ENCODE data around the gene COA1. TPM values are rescaled to one million over a fixed set of nuclear protein-coding genes. Genes with fewer than 3 reads are reported as not detected.

Gene COA1
- total RNA-seq, 4 donors from 2014 or later = 20.5 to 59.1 (median 42.3) TPM

- H3K36me3 ChIP-seq = peaks cover 0 to 37% (median 0%) of the 10 kb centered on the region in 3 donors
- H3K27ac ChIP-seq = peak overlapping the region; percentile 89 to 95 (median 92)
- no peak for DNase-seq
- intact Hi-C loops (cut with DNase I) = loop anchor here (10.0 kb wide), 1 partner anchor 61 kb away; the partner anchor contains the start of gene STK17A
- H3K4me1 ChIP-seq = peaks cover 21 to 62% (median 50%) of the 10 kb centered on the region in 3 donors
- H3K9me3 ChIP-seq = no peaks in the 10 kb centered on the region
- TF ChIP-seq CTCF (IDR thresholded peaks at IDR 0.05) (no peak), POLR2A (IDR thresholded peaks at IDR 0.05) (no peak)
- H3K4me3 ChIP-seq = no peak overlapping the region
- WGBS, 2 donors = 68 to 86% methylated on average over 2 to 3 of the region's 3 CpGs
- no peaks in the 10 kb centered on the region for H3K27me3 ChIP-seq
Measured at GRCh38 chr7:43645699-43646226, 83.6 kb downstream of the COA1 start.

- TF ChIP-seq CTCF (IDR thresholded peaks at IDR 0.05) = no peak
- TF ChIP-seq POLR2A (IDR thresholded peaks at IDR 0.05) = no peak
- DNase-seq = no peak
- Histone ChIP-seq H3K4me1 (peaks cover 19 to 62% (median 47%) of the 10 kb centered on the region in 3 donors), H3K27ac (no peak overlapping the region), H3K9me3 (no peaks in the 10 kb centered on the region), H3K27me3 (no peaks in the 10 kb centered on the region), H3K36me3 (peaks cover 0 to 53% (median 0%) of the 10 kb centered on the region in 3 donors), H3K4me3 (no peak overlapping the region)
- 77 to 81% methylated on average over 8 of the region's 8 CpGs for WGBS, 2 donors
- intact Hi-C loops (cut with DNase I) = loop anchor here (10.0 kb wide), 1 partner anchor 59 kb away; the partner anchor contains the start of gene STK17A
Measured at GRCh38 chr7:43643846-43644245, 85.5 kb downstream of the COA1 start.

- WGBS, 2 donors = 95 to 98% methylated on average over 7 to 10 of the region's 13 CpGs
- Histone ChIP-seq H3K27me3 (no peaks in the 10 kb centered on the region), H3K36me3 (peaks cover 0 to 55% (median 0%) of the 10 kb centered on the region in 3 donors), H3K9me3 (no peaks in the 10 kb centered on the region), H3K4me1 (peaks cover 12 to 62% (median 47%) of the 10 kb centered on the region in 3 donors), H3K4me3 (no peak overlapping the region), H3K27ac (no peak overlapping the region)
- intact Hi-C loops (cut with DNase I) = loop anchor here (10.0 kb wide), 1 partner anchor 58 kb away; the partner anchor contains the start of gene STK17A
- TF ChIP-seq CTCF (IDR thresholded peaks at IDR 0.05) = no peak
- TF ChIP-seq POLR2A (IDR thresholded peaks at IDR 0.05) = no peak
- no peak for DNase-seq
Measured at GRCh38 chr7:43642897-43643630, 86.3 kb downstream of the COA1 start.

- 97% methylated on average over 3 of the region's 3 CpGs for WGBS, 2 donors
- TF ChIP-seq CTCF (IDR thresholded peaks at IDR 0.05) (no peak), POLR2A (IDR thresholded peaks at IDR 0.05) (no peak)
- Histone ChIP-seq H3K36me3 (peaks cover 0 to 66% (median 0%) of the 10 kb centered on the region in 3 donors), H3K9me3 (no peaks in the 10 kb centered on the region), H3K4me1 (peaks cover 0 to 60% (median 44%) of the 10 kb centered on the region in 3 donors), H3K4me3 (no peak overlapping the region), H3K27ac (peak overlapping the region; percentile 56 to 81 (median 77)), H3K27me3 (no peaks in the 10 kb centered on the region)
- no peak for DNase-seq
- intact Hi-C loops (cut with DNase I) = loop anchor here (10.0 kb wide), 1 partner anchor 56 kb away; the partner anchor contains the start of gene STK17A
Measured at GRCh38 chr7:43640679-43641078, 88.6 kb downstream of the COA1 start.

All from esophagus squamous epithelium (tissue), 5 donors.